IPS-NIHi7 (cell line): ENCODE data around the gene SNED1.

Experiments
- DNase-seq: peaks from one replicate; pipeline ENCODE4 v3.0.0; 2012; ENCODE audit warnings: mixed read lengths; ENCODE audit errors: extremely low spot score

Gene SNED1

GRCh38 chr2:241108271-241109209, 110.1 kb downstream of the SNED1 start:
- no peak for DNase-seq

- no peak for DNase-seq
Observed at GRCh38 chr2:241109210-241110088, 111.0 kb downstream of the SNED1 start.

- no peak for DNase-seq
Observed at GRCh38 chr2:241110089-241110606, 111.7 kb downstream of the SNED1 start.

- no peak for DNase-seq
Observed at GRCh38 chr2:241110607-241111439, 112.4 kb downstream of the SNED1 start.

GRCh38 chr2:241111440-241111805, 113.0 kb downstream of the SNED1 start:
- no peak for DNase-seq

GRCh38 chr2:241112046-241112445, 113.6 kb downstream of the SNED1 start:
- DNase-seq = no peak

GRCh38 chr2:241112592-241112991, 114.2 kb downstream of the SNED1 start:
- DNase-seq = no peak

- no peak for DNase-seq
Observed at GRCh38 chr2:241114836-241115235, 116.4 kb downstream of the SNED1 start.

- no peak for DNase-seq
Observed at GRCh38 chr2:241115361-241115760, 116.9 kb downstream of the SNED1 start.

- no peak for DNase-seq
Observed at GRCh38 chr2:241116606-241117560, 118.5 kb downstream of the SNED1 start.

- DNase-seq = no peak
Observed at GRCh38 chr2:241118737-241119505, 120.5 kb downstream of the SNED1 start.

- DNase-seq = no peak
Observed at GRCh38 chr2:241120440-241120839, 122.0 kb downstream of the SNED1 start.

GRCh38 chr2:241121008-241121407, 122.6 kb downstream of the SNED1 start:
- no peak for DNase-seq

GRCh38 chr2:241122376-241123002, 124.1 kb downstream of the SNED1 start:
- no peak for DNase-seq

- DNase-seq = no peak
Observed at GRCh38 chr2:241123816-241124536, 125.6 kb downstream of the SNED1 start.

- no peak for DNase-seq
Observed at GRCh38 chr2:241125626-241126025, 127.2 kb downstream of the SNED1 start.

- DNase-seq = no peak
Observed at GRCh38 chr2:241126201-241126611, 127.8 kb downstream of the SNED1 start.

- DNase-seq = no peak
Observed at GRCh38 chr2:241126771-241127202, 128.4 kb downstream of the SNED1 start.
